ENCODE measurements around the gene DDAH1. TPM values are rescaled to one million over a fixed set of nuclear protein-coding genes. Genes with fewer than 3 reads are reported as not detected.
A peak's percentile ranks its signal among the peaks of the same experiment; 100 is the strongest.

DDAH1 gene
- total RNA-seq, 6 experiments from 2014 or later, result 54.9 to 94.9 (median 66.2) TPM

DNA sequence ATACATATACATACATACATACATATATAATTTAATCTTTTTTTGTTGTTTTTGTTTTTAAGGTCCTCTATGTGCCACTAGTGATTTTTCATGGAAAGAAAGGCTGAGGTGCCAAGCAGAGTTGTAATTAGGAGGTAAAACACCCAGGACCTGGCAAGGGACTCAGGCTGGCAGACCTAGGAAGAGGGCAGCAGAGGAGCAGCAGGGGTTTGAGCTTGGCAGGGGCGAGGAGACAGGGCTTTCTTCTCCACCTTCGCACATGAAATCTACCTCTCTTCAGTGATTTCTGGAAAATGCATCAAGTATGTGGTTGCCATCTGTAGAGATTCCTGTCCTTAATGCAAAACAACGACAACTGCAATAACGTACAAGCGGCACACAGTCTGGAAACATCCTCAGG lies 31.9 kb downstream of the DDAH1 start:
- no peaks in the 10 kb centered on the region for H3K9me3 ChIP-seq
- H3K27ac ChIP-seq, result no peak overlapping the region
- DNase-seq (no peak), ATAC-seq (no peak)
- peaks cover 0 to 4% (median 0%) of the 10 kb centered on the region in 4 donors for H3K4me1 ChIP-seq
- intact Hi-C loops (cut with DNase I), result no loop called here
- WGBS (ENCODE audit: insufficient coverage, low coverage, low lambda C conversion rate, missing lambda C conversion rate), result 85% methylated on average over 5 of the region's 5 CpGs
- TF ChIP-seq, protein P1, sequence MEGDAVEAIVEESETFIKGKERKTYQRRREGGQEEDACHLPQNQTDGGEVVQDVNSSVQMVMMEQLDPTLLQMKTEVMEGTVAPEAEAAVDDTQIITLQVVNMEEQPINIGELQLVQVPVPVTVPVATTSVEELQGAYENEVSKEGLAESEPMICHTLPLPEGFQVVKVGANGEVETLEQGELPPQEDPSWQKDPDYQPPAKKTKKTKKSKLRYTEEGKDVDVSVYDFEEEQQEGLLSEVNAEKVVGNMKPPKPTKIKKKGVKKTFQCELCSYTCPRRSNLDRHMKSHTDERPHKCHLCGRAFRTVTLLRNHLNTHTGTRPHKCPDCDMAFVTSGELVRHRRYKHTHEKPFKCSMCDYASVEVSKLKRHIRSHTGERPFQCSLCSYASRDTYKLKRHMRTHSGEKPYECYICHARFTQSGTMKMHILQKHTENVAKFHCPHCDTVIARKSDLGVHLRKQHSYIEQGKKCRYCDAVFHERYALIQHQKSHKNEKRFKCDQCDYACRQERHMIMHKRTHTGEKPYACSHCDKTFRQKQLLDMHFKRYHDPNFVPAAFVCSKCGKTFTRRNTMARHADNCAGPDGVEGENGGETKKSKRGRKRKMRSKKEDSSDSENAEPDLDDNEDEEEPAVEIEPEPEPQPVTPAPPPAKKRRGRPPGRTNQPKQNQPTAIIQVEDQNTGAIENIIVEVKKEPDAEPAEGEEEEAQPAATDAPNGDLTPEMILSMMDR (IDR thresholded peaks at IDR 0.05), result no peak
- TF ChIP-seq POLR2A (IDR thresholded peaks at IDR 0.05), result no peak
- H3K4me3 ChIP-seq, result no peak overlapping the region
- H3K27me3 ChIP-seq, result no peaks in the 10 kb centered on the region
- no peaks in the 10 kb centered on the region for H3K36me3 ChIP-seq

DNA sequence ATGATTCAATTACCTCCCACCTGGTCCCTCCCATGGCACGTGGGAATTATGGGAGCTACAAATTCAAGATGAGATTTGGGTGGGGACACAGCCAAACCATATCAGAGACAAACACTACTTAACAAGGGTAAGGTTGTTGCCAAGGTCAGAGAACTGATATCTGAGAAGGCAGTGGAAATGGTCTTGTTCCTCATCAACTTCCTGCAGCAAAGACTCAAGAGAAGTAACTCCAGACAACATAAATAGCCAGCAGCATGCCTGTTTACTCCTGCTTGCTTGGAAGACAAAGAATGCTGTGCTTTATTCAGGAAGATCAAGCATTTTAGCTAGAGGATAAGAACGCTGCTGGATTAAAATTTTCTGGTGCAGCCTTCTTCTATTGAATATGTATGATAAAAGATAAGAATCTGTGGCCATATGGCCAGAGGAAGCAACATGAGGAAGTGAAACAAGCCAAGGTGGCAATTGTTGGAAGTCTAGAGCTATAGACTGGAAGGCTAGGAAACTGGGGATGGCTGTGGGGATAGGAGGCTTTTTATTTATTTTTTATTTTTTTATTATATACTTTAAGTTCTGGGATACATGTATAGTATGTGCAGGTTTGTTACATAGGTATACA lies 36.4 kb downstream of the DDAH1 start:
- H3K9me3 ChIP-seq, result no peaks in the 10 kb centered on the region
- intact Hi-C loops (cut with DNase I), result no loop called here
- no peak overlapping the region for H3K4me3 ChIP-seq
- no peaks in the 10 kb centered on the region for H3K27me3 ChIP-seq
- 43% methylated on average over 2 of the region's 2 CpGs for WGBS (ENCODE audit: insufficient coverage, low coverage, low lambda C conversion rate, missing lambda C conversion rate)
- ATAC-seq (peak in 2 of 4 donors; percentile 22 to 39), DNase-seq (no peak)
- H3K4me1 ChIP-seq, result peaks cover 0 to 12% (median 0%) of the 10 kb centered on the region in 4 donors
- no peaks in the 10 kb centered on the region for H3K36me3 ChIP-seq
- H3K27ac ChIP-seq, result no peak overlapping the region
- no peak for TF ChIP-seq POLR2A (IDR thresholded peaks at IDR 0.05)
- TF ChIP-seq, protein P1 (IDR thresholded peaks at IDR 0.05), result no peak

DNA sequence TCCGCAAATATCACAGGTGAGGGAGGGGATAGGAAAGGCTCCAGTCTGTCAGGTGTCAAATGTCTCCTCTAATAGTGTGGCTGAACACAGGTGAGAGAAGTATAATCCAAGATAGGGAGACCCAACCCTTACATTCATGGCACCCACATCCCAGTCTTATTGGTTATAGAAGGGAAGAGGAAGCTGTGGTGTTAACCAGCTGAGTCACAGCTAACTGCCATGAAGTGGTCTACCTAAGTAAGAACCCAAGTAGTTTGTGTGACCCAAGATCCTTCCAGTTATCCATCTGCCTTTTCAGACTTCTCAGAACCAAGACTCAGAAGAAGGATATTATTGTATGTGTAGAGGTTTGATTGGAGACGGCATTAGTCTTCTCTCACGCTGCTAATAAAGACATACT lies 37.1 kb downstream of the DDAH1 start:
- Histone ChIP-seq H3K36me3 (no peaks in the 10 kb centered on the region), H3K27ac (no peak overlapping the region), H3K4me3 (no peak overlapping the region), H3K27me3 (no peaks in the 10 kb centered on the region), H3K9me3 (no peaks in the 10 kb centered on the region), H3K4me1 (peaks cover 0 to 12% (median 0%) of the 10 kb centered on the region in 4 donors)
- DNase-seq (no peak), ATAC-seq (peak in 1 of 4 donors; percentile 25)
- intact Hi-C loops (cut with DNase I), result no loop called here
- TF ChIP-seq, protein P1 (IDR thresholded peaks at IDR 0.05), result no peak
- TF ChIP-seq POLR2A (IDR thresholded peaks at IDR 0.05), result no peak
- WGBS (ENCODE audit: insufficient coverage, low coverage, low lambda C conversion rate, missing lambda C conversion rate), result 87% methylated on average over 3 of the region's 3 CpGs

DNA sequence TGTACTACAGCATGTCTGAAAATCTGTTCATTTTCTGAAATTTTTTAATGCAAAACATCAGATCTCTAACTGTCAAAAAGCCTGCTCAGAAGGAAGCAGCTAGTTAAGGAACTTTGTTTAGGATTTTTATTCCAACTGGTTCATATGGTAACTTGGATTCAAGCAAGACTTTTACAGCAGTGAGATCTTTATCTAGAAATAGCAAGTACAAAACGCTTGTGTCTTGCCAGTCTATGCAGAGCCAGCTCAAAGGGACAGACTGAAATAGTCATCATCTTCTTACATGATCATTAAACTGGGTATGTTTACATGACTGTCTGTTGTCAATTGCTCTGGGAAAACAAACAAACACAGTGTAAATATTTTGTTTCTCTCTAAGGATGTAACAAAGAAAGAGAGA lies 37.6 kb downstream of the DDAH1 start:
- no peaks in the 10 kb centered on the region for H3K27me3 ChIP-seq
- no peak overlapping the region for H3K4me3 ChIP-seq
- ATAC-seq (peak; percentile 66 to 80 (median 72)), DNase-seq (no peak)
- no peaks in the 10 kb centered on the region for H3K36me3 ChIP-seq
- H3K4me1 ChIP-seq, result peaks cover 0 to 12% (median 0%) of the 10 kb centered on the region in 4 donors
- H3K27ac ChIP-seq, result no peak overlapping the region
- WGBS (ENCODE audit: insufficient coverage, low coverage, low lambda C conversion rate, missing lambda C conversion rate), result 0% methylated on average over 1 of the region's 1 CpG
- TF ChIP-seq, protein P1 (IDR thresholded peaks at IDR 0.05), result no peak
- TF ChIP-seq POLR2A (IDR thresholded peaks at IDR 0.05), result no peak
- intact Hi-C loops (cut with DNase I), result no loop called here
- H3K9me3 ChIP-seq, result no peaks in the 10 kb centered on the region
